GM19468 (cell line): ENCODE results near the gene EIF4E3.

Experiments
- ATAC-seq: cut with Tn5 transposase; IDR thresholded peaks from one replicate; pipeline ENCODE4 v1.9.1; 2021; ENCODE audit warnings: mild to moderate bottlenecking, moderate library complexity, moderate number of reproducible peaks; ENCODE audit not compliant: unreplicated experiment; ENCODE audit errors: extremely low read depth

EIF4E3 gene

GRCh38 chr3:71652781-71653413 is 72.3 kb downstream of the EIF4E3 start:
- no peak for ATAC-seq

- no peak for ATAC-seq
Measured at GRCh38 chr3:71651625-71652024, 73.6 kb downstream of the EIF4E3 start.

GRCh38 chr3:71650372-71650771 is 74.8 kb downstream of the EIF4E3 start:
- ATAC-seq = no peak

GRCh38 chr3:71649757-71650156 is 75.4 kb downstream of the EIF4E3 start:
- no peak for ATAC-seq

GRCh38 chr3:71647751-71648150 is 77.5 kb downstream of the EIF4E3 start:
- no peak for ATAC-seq

- no peak for ATAC-seq
Measured at GRCh38 chr3:71646971-71647370, 78.2 kb downstream of the EIF4E3 start.

GRCh38 chr3:71645140-71645539 is 80.1 kb downstream of the EIF4E3 start:
- no peak for ATAC-seq

- ATAC-seq = no peak
Measured at GRCh38 chr3:71641674-71642073, 83.5 kb downstream of the EIF4E3 start.

GRCh38 chr3:71640331-71640983 is 84.7 kb downstream of the EIF4E3 start:
- ATAC-seq = no peak

GRCh38 chr3:71636482-71636881 is 88.7 kb downstream of the EIF4E3 start:
- no peak for ATAC-seq

- no peak for ATAC-seq
Measured at GRCh38 chr3:71636001-71636400, 89.2 kb downstream of the EIF4E3 start.

- no peak for ATAC-seq
Measured at GRCh38 chr3:71634671-71635070, 90.5 kb downstream of the EIF4E3 start.

- no peak for ATAC-seq
Measured at GRCh38 chr3:71629711-71630110, 95.5 kb downstream of the EIF4E3 start.

GRCh38 chr3:71629289-71629688 is 95.9 kb downstream of the EIF4E3 start:
- ATAC-seq = no peak

GRCh38 chr3:71628522-71628921 is 96.7 kb downstream of the EIF4E3 start:
- no peak for ATAC-seq

- no peak for ATAC-seq
Measured at GRCh38 chr3:71625676-71626075, 99.5 kb downstream of the EIF4E3 start.
